ENCODE data around the gene LMAN1L. TPM values are rescaled to one million over a fixed set of nuclear protein-coding genes. Genes with fewer than 3 reads are reported as not detected.

The LMAN1L gene
- total RNA-seq, 1 donor from 2014 or later: 0.65 TPM

- H3K4me3 Mint-ChIP-seq: no peak overlapping the region
- DNase-seq (ENCODE audit: low spot score in 2 of 2, unreplicated experiment in 2 of 2): no peak
- H3K36me3 Mint-ChIP-seq: peaks cover 2% of the 10 kb centered on the region
- TF ChIP-seq CTCF (IDR thresholded peaks at IDR 0.05; ENCODE audit: unreplicated experiment): no peak
- H3K4me1 Mint-ChIP-seq: peaks cover 15% of the 10 kb centered on the region
- H3K27me3 Mint-ChIP-seq (ENCODE audit: low read depth): no peaks in the 10 kb centered on the region
- H3K27ac Mint-ChIP-seq: no peak overlapping the region
- H3K9me3 Mint-ChIP-seq: no peaks in the 10 kb centered on the region
Measured at GRCh38 chr15:74838746-74839525, 26.3 kb downstream of the LMAN1L start.

GRCh38 chr15:74839526-74840395 lies 27.1 kb downstream of the LMAN1L start:
- H3K4me1 Mint-ChIP-seq: peaks cover 15% of the 10 kb centered on the region
- H3K4me3 Mint-ChIP-seq: no peak overlapping the region
- no peak for TF ChIP-seq CTCF (IDR thresholded peaks at IDR 0.05; ENCODE audit: unreplicated experiment)
- no peak for DNase-seq (ENCODE audit: low spot score in 2 of 2, unreplicated experiment in 2 of 2)
- no peak overlapping the region for H3K27ac Mint-ChIP-seq
- no peaks in the 10 kb centered on the region for H3K9me3 Mint-ChIP-seq
- no peaks in the 10 kb centered on the region for H3K27me3 Mint-ChIP-seq (ENCODE audit: low read depth)
- H3K36me3 Mint-ChIP-seq: peaks cover 2% of the 10 kb centered on the region

GRCh38 chr15:74840851-74841775 lies 28.5 kb downstream of the LMAN1L start:
- no peak for DNase-seq (ENCODE audit: low spot score in 2 of 2, unreplicated experiment in 2 of 2)
- Mint-ChIP-seq H3K27me3 (ENCODE audit: low read depth) (no peaks in the 10 kb centered on the region), H3K36me3 (peaks cover 2% of the 10 kb centered on the region), H3K4me1 (peaks cover 15% of the 10 kb centered on the region), H3K4me3 (peak overlapping the region; percentile 53), H3K27ac (no peak overlapping the region), H3K9me3 (no peaks in the 10 kb centered on the region)
- no peak for TF ChIP-seq CTCF (IDR thresholded peaks at IDR 0.05; ENCODE audit: unreplicated experiment)

- H3K36me3 Mint-ChIP-seq: peaks cover 4% of the 10 kb centered on the region
- H3K27me3 Mint-ChIP-seq (ENCODE audit: low read depth): no peaks in the 10 kb centered on the region
- H3K4me3 Mint-ChIP-seq: peak overlapping the region; percentile 94
- DNase-seq (ENCODE audit: low spot score in 2 of 2, unreplicated experiment in 2 of 2): no peak
- TF ChIP-seq CTCF (IDR thresholded peaks at IDR 0.05; ENCODE audit: unreplicated experiment): no peak
- H3K27ac Mint-ChIP-seq: no peak overlapping the region
- peaks cover 15% of the 10 kb centered on the region for H3K4me1 Mint-ChIP-seq
- H3K9me3 Mint-ChIP-seq: no peaks in the 10 kb centered on the region
Measured at GRCh38 chr15:74841891-74842373, 29.3 kb downstream of the LMAN1L start.
